ENCODE data around the gene ARHGAP22. TPM values are rescaled to one million over a fixed set of nuclear protein-coding genes. Genes with fewer than 3 reads are reported as not detected.

The ARHGAP22 gene
- total RNA-seq, 1 experiment from 2014 or later: 9.9 TPM

GRCh38 chr10:48634984-48635557 is 30.2 kb upstream of the ARHGAP22 start:
- H3K9ac ChIP-seq (ENCODE audit: low read length): no peak overlapping the region
- H3K4me2 ChIP-seq (ENCODE audit: low read length): no peak overlapping the region
- no peaks in the 10 kb centered on the region for H3K4me1 ChIP-seq (ENCODE audit: control insufficient read depth in 1 of 2, insufficient read depth in 2 of 2, low read length in 2 of 2)
- no peaks in the 10 kb centered on the region for H4K20me1 ChIP-seq (ENCODE audit: insufficient read depth)
- ChIA-PET CTCF (interaction anchor here (1.5 kb wide), 1 partner anchor 20 kb away, joined by 5 read pairs; no protein-coding TSS in a partner anchor), POLR2A (no interaction called here), RAD21 (ENCODE audit: low non-redundant PET in 1 of 2, low total read pairs in 2 of 2, uncharacterized antibody in 2 of 2, unreplicated experiment in 2 of 2) (no interaction called here)
- H3K9me3 ChIP-seq (ENCODE audit: control insufficient read depth in 1 of 2, insufficient read depth in 1 of 2, low read depth in 1 of 2, low read length in 2 of 2): no peaks in the 10 kb centered on the region
- BruUV-seq (replicated peaks): no TSS peak
- H2AFZ ChIP-seq (ENCODE audit: low read depth, low read length, poor library complexity, severe bottlenecking): no peak overlapping the region
- no peaks in the 10 kb centered on the region for H3K36me3 ChIP-seq (ENCODE audit: control insufficient read depth in 1 of 2, insufficient read depth in 2 of 2, low read length in 2 of 2)
- ATAC-seq (no peak), DNase-seq (ENCODE audit: low read depth, low spot score) (no peak)
- TF ChIP-seq EZH2 (IDR thresholded peaks at IDR 0.05) (no peak), CEBPB (IDR thresholded peaks at IDR 0.05; ENCODE audit: low read depth) (no peak), SRF (IDR thresholded peaks at IDR 0.05; ENCODE audit: low read depth) (no peak), JUND (IDR thresholded peaks at IDR 0.05) (no peak), MAX (IDR thresholded peaks at IDR 0.05) (no peak), TCF7L2 (IDR thresholded peaks at IDR 0.05; ENCODE audit: borderline replicate concordance, extremely low read depth, insufficient read depth, insufficient read length) (no peak), EGR1 (IDR thresholded peaks at IDR 0.05; ENCODE audit: low read depth) (no peak), CBX3 (IDR thresholded peaks at IDR 0.05; ENCODE audit: low read depth) (no peak), ELF1 (IDR thresholded peaks at IDR 0.05; ENCODE audit: borderline replicate concordance, low read depth) (no peak)
- H3K4me3 ChIP-seq (replicated peaks in 1 of 2; ENCODE audit: low read depth in 1 of 2, low read length in 2 of 2): no peak overlapping the region
- H3K27ac ChIP-seq (ENCODE audit: low read depth, low read length): no peak overlapping the region
- intact Hi-C loops (cut with micrococcal nuclease): no loop called here
- no peaks in the 10 kb centered on the region for H3K79me2 ChIP-seq (ENCODE audit: insufficient read depth, low read length)
- no peaks in the 10 kb centered on the region for H3K9me2 ChIP-seq (ENCODE audit: insufficient read depth)
- H3K27me3 ChIP-seq (ENCODE audit: insufficient read depth, low read length): no peaks in the 10 kb centered on the region

GRCh38 chr10:48634198-48634983 is 29.5 kb upstream of the ARHGAP22 start:
- Histone ChIP-seq H3K9me2 (ENCODE audit: insufficient read depth) (no peaks in the 10 kb centered on the region), H3K4me2 (ENCODE audit: low read length) (no peak overlapping the region), H3K9ac (ENCODE audit: low read length) (no peak overlapping the region), H3K27ac (ENCODE audit: low read depth, low read length) (no peak overlapping the region), H3K4me3 (replicated peaks in 1 of 2; ENCODE audit: low read depth in 1 of 2, low read length in 2 of 2) (no peak overlapping the region), H3K79me2 (ENCODE audit: insufficient read depth, low read length) (no peaks in the 10 kb centered on the region), H3K4me1 (ENCODE audit: control insufficient read depth in 1 of 2, insufficient read depth in 2 of 2, low read length in 2 of 2) (no peaks in the 10 kb centered on the region), H2AFZ (ENCODE audit: low read depth, low read length, poor library complexity, severe bottlenecking) (no peak overlapping the region), H3K36me3 (ENCODE audit: control insufficient read depth in 1 of 2, insufficient read depth in 2 of 2, low read length in 2 of 2) (no peaks in the 10 kb centered on the region), H4K20me1 (ENCODE audit: insufficient read depth) (no peaks in the 10 kb centered on the region), H3K9me3 (ENCODE audit: control insufficient read depth in 1 of 2, insufficient read depth in 1 of 2, low read depth in 1 of 2, low read length in 2 of 2) (no peaks in the 10 kb centered on the region), H3K27me3 (ENCODE audit: insufficient read depth, low read length) (no peaks in the 10 kb centered on the region)
- BruUV-seq (replicated peaks): no TSS peak
- CTCF ChIA-PET: interaction anchor here (1.5 kb wide), 1 partner anchor 21 kb away, joined by 5 read pairs; no protein-coding TSS in a partner anchor
- intact Hi-C loops (cut with micrococcal nuclease): no loop called here
- RAD21 ChIA-PET (ENCODE audit: low non-redundant PET in 1 of 2, low total read pairs in 2 of 2, uncharacterized antibody in 2 of 2, unreplicated experiment in 2 of 2): no interaction called here
- DNase-seq (ENCODE audit: low read depth, low spot score) (no peak), ATAC-seq (no peak)
- POLR2A ChIA-PET: no interaction called here
- TF ChIP-seq REST (IDR thresholded peaks at IDR 0.05; ENCODE audit: low read depth): no peak
- TF ChIP-seq POLR2A (IDR thresholded peaks at IDR 0.05; ENCODE audit: borderline replicate concordance, extremely low read depth, insufficient read depth, insufficient read length): no peak
- TF ChIP-seq SP1 (IDR thresholded peaks at IDR 0.05; ENCODE audit: low read depth): no peak
- TF ChIP-seq SIN3A (IDR thresholded peaks at IDR 0.05; ENCODE audit: low read depth): no peak
- TF ChIP-seq JUND (IDR thresholded peaks at IDR 0.05): no peak
- no peak for TF ChIP-seq ZNF274 (IDR thresholded peaks at IDR 0.05; ENCODE audit: low read depth, low read length)
- no peak for TF ChIP-seq CEBPB (IDR thresholded peaks at IDR 0.05; ENCODE audit: low read depth)
- TF ChIP-seq POLR2AphosphoS5 (IDR thresholded peaks at IDR 0.05; ENCODE audit: low read depth, low read length): no peak
- TF ChIP-seq EGR1 (IDR thresholded peaks at IDR 0.05; ENCODE audit: low read depth): no peak

Measured in HCT116 (cell line).